ENCODE data around the gene ZNF417.

GRCh38 chr19:57949296-57949695, 32.9 kb upstream of the ZNF417 start:
- TF ChIP-seq ZNF274 (IDR thresholded peaks at IDR 0.05; ENCODE audit: low read depth, low read length): no peak
- no peak for TF ChIP-seq SUZ12 (IDR thresholded peaks at IDR 0.05; ENCODE audit: extremely low read depth, insufficient read depth, insufficient read length)
- no peak for TF ChIP-seq YY1 (IDR thresholded peaks at IDR 0.05; ENCODE audit: insufficient read depth, insufficient read length)
